Measurements from ENCODE around the gene VPS26B.

DNA sequence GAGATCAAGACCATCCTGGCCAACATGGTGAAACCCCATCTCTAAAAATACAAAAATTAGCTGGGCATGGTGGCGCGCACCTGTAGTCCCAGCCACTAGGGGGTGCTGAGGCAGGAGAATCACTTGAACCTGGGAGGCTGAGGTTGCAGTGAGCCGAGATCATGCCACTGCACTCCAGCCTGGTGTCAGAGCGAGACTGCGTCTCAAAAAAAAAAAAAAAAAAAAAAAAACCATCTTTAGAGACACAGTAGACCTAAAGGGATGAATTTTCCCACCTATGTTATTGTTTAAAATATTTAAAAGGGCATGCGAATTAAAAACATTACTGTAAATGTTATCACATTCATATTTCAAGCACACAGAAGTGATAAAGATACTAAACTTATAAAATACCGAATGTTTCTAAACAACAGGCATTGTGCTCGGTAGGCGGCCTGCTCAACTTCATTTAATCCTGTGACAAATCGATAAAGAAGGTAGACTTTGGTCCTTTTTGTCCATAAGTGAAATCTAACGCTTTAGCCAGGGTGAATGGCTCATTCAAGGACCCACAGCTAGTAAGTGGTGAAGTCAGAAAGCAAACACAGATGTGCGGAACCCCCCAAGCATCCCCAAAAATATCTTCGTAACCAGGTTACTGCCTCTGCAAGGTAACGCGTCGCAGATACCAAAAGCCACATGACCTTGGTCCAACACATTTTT, 16.8 kb upstream of the VPS26B start:
- TF ChIP-seq POLR2AphosphoS5 (IDR thresholded peaks at IDR 0.05; ENCODE audit: borderline replicate concordance, low read depth, low read length) (no peak), EZH2 (IDR thresholded peaks at IDR 0.05) (no peak), FOXP2 (optimal IDR thresholded peaks at IDR 0.05; ENCODE audit: control extremely low read depth, extremely low read length, insufficient read depth) (no peak)

Data from SK-N-MC (cell line).